ENCODE data around the gene SLC6A17.

Gene SLC6A17

GRCh38 chr1:110218137-110218536, 67.8 kb downstream of the SLC6A17 start:
- DNase-seq (ENCODE audit: low read depth in 2 of 2): no peak

GRCh38 chr1:110218739-110219138, 68.4 kb downstream of the SLC6A17 start:
- no peak for DNase-seq (ENCODE audit: low read depth in 2 of 2)

- no peak for DNase-seq (ENCODE audit: low read depth in 2 of 2)
Measured at GRCh38 chr1:110220324-110220723, 70.0 kb downstream of the SLC6A17 start.

DNA sequence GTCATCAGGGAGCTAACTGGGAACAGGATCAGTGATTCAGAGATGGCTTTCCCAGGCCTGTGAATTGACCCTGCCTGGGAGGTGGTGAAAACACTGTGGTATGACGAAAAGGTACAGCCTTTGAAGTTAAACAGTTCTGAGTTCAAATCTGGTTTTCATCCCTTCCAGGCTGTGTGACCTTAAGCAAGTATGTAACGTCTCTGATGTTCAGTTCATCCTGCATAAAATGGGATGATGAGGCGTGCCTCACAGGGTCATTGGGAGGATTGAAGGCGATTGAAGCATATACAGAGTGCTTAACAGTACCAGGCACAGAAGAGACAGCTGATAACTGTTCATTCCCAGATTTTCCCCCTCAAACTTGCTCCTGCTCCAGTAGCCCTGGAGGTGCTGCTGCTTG, 70.8 kb downstream of the SLC6A17 start:
- DNase-seq (ENCODE audit: low read depth in 2 of 2): no peak

- DNase-seq (ENCODE audit: low read depth in 2 of 2): no peak
Measured at GRCh38 chr1:110223127-110223526, 72.8 kb downstream of the SLC6A17 start.

- no peak for DNase-seq (ENCODE audit: low read depth in 2 of 2)
Measured at GRCh38 chr1:110223581-110223980, 73.3 kb downstream of the SLC6A17 start.

- DNase-seq (ENCODE audit: low read depth in 2 of 2): no peak
Measured at GRCh38 chr1:110224240-110224995, 74.1 kb downstream of the SLC6A17 start.

DNA sequence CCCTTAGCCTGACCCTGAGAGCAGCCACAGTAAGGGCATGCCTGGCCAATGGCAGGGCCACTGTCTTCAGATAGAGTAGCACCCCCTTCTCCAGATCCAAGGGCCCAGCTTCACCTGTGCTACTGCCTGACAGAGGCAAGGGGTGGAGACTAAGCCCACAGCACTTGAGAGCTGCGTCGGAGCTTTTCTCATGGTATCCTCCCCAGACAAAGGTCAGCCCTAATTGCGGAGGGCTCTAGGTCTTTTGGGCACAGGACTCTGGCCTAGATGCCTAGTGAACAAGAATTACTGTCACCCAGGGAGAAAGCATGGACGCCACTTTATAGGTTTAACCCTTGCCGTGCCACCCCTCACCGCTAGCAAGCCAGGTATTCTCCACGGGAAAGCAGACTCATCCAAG, 74.9 kb downstream of the SLC6A17 start:
- DNase-seq (ENCODE audit: low read depth in 2 of 2): no peak

- no peak for DNase-seq (ENCODE audit: low read depth in 2 of 2)
Measured at GRCh38 chr1:110225756-110226404, 75.6 kb downstream of the SLC6A17 start.

DNA sequence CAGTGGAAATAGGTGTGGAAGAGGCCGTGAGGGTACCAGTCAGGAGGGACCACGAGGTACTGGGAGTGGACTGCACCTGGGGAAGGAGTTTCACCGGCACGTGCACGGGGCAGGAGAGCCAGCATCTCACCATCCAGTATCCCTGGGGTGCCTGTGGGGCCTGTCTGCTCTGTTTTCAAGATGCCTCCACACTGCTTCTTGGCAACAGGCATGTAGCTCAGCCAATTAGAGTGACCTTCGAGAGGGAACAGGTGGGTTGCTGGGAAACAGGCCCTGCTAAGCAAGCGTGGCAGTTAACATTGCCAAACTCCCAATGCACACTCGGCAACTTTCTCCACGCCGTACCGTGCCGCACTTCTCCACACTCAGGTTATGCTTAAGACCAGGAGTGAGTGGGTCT, 77.5 kb downstream of the SLC6A17 start:
- DNase-seq (ENCODE audit: low read depth in 2 of 2): no peak

- no peak for DNase-seq (ENCODE audit: low read depth in 2 of 2)
Measured at GRCh38 chr1:110228381-110228780, 78.1 kb downstream of the SLC6A17 start.

DNA sequence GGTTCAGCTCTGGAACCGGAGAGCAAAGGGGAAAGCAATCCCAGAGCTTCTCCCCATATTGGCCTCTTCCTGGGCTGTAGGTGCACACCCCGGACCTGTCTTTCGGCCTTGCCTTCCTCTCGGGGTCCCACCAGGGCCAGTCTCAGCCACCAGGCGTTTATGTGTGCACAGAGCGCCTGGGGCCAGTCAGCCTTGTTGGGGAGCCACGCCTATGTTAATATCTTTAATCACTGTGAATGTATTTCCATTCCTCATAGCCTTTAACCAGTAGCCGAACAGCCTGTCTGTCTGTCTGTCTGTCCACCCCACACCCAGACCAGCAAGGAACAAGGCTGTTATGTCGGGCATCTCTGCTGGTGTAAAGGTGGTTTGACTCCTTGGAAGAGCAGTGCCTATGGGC, 78.6 kb downstream of the SLC6A17 start:
- no peak for DNase-seq (ENCODE audit: low read depth in 2 of 2)

DNA sequence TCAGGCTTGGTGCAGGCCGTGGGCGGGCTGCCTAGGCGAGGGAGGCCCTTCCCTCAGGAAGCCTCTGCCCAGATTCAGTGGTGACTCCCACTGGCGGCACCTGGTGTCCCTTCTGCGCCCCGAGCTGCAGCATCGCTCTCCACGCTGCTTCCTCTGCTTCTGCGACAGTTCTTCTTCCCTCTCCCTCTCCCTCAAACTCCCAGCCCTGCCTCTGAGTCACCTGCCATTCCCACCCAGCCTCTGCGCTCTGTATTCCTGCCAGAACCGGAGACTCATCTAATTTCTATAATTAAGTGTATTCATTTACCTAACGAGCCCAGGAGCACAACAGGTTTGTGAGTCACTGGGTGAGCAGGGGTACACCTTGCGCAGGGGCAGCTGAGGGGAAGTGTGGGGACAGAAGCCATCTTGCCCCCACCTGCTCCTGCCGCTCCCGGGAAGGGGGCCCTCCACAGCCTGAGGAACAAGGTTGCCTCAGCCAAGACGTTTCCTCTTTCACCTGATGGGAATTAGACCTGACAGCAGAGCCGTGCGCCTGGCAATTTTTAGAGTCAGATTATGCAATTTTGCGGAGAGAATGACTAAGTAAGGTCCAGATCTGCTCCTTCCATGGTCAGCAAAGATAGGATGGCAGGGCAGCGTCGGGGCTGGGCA, 79.2 kb downstream of the SLC6A17 start:
- no peak for DNase-seq (ENCODE audit: low read depth in 2 of 2)

DNA sequence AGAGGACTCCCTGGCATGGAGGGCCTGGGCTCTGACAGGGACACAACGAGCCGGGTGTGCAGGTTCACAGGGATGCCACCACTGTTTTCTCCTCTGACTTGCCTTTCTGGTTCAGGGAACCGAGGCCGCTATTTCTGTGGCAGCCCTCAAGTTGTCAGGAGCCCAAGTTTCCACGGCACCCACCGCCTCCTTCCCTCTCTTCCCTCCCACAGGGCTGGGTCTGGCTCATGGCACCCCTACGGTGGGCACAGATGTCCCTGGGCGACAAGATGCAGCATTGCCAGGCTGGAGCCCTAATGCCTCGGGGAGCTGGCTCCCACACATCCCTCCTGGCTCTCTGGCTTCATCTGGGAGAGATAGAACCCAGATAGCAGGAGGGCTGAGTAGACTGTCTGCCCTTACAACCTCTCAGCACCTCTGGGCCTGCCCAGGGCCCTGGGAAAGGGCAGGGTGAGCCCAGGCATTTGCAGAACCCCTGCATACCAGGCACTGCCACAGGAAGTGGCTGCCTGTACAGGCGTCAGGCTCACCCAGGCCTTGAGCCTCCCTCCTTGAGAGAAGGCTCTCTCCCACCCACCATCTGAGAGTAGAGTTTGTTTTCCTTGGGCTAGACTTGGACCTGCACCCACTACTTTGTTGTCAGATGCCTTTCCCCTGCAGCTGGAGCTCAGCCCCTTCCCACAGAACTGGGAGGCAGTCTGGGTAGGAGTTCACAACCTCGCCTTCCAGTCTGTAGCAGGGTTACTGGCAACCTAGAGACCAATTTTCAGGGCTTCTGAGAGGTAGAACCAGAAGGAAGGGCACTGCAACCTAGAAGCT, 80.3 kb downstream of the SLC6A17 start:
- DNase-seq (ENCODE audit: low read depth in 2 of 2): no peak

DNA sequence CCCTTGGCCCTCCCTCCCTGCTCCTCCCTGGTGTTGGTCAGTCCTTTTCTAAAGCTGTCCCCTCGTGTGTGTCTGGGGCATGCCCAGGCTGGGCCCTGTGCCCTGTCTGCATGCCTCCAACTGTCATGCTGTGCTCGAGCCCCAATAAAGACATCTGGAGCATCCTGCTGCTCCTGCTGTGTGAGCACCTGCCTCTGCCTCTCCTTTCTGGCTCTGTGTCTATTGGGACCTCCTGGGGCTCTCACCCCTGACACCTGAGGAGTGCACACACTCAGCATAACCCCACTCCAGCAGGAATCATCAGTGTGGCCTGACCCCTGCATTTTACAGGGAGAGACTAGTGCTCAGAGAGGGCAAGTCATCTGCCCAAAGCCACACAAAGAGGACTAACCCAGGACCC, 83.6 kb downstream of the SLC6A17 start:
- DNase-seq (ENCODE audit: low read depth in 2 of 2): no peak

GRCh38 chr1:110234691-110235090, 84.4 kb downstream of the SLC6A17 start:
- no peak for DNase-seq (ENCODE audit: low read depth in 2 of 2)

DNA sequence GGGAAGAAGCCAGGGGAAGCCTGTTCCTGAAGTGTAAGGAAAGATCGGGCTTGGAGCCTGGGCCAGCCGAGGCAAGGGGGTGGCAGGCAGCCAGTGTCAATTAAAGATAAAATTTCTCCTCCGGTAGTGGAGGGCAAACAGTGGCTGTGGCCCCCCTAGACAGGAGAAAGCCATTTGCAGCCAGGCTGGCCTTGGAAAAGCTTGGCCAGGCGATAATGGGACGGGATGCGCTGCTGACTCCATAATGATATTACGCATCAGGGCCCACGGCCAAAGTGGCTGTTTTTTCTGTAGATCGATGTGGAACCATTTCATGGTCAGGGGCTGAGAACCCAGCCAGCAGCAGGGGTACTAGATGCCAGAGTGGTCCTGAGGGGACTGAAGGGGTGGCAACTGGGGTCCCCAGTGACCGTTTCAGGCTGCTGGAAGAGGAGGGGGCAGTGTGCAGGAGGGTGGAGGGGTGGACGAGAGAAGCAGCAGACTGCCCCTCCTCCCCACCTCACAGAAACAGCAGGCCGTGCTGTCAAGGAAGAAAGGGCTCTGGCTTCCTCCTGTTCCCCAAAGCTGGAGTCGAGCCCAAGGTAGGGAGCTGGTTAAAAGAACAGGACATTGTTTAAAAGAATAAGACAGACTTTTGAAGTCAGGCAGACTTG, 85.0 kb downstream of the SLC6A17 start:
- DNase-seq (ENCODE audit: low read depth in 2 of 2): no peak

DNA sequence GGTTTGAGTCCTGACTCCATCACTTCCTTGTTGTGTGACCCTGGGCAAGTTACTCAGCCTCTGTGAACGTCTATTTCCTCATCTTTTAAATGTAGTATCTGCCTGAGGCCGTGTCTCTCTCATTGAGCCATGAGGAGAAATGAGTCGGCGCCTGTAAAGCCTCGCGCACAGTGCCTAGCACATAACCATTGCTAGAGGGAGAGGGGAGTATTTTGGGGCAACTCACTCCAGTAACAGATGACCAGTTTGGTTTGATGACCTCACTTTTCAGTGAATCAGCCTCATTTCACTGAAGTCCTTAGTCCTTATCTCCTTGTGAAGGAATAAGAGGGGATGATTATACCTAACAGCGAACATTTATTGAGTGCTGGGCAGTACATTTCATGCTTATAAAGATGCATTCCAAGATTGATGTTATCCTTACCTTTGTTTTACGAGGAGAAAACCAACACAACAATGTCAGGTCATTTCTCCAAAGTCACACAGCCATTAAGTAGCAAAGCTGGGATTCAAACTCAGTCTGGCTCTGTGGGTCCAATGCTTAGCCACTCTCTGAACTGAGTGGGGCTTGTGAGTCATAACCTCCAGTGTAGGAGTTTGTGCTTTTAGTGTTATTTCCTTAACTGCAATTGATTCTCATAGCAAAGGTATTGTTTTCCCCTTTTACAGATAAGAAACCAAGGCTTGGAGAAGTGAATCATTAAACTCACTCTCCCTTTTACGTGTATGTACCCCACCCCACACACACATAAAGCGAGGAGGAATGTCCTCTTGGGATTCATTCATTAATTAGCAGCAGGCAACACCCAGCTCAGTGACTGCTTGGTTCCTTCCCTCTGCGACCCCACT, 85.8 kb downstream of the SLC6A17 start:
- DNase-seq (ENCODE audit: low read depth in 2 of 2): peak; percentile 55 to 72

- DNase-seq (ENCODE audit: low read depth in 2 of 2): no peak
Measured at GRCh38 chr1:110237386-110238152, 87.3 kb downstream of the SLC6A17 start.
